ENCODE measurements around the gene APOL3.
"Not testable (repeated sequence)": the region's sequence is repeated elsewhere in the genome, so short reads cannot be mapped to it uniquely, and the experiment has no call there.

The APOL3 gene

GRCh38 chr22:36161793-36162126, 1.2 kb upstream of the APOL3 start:
- not testable (repeated sequence) for H3K9me3 ChIP-seq (ENCODE audit: control insufficient read depth, insufficient read depth, low read length); H3K36me3 ChIP-seq (ENCODE audit: insufficient read depth, low read length); H3K9ac ChIP-seq (ENCODE audit: low read depth, low read length)
- H3K4me1 ChIP-seq (ENCODE audit: insufficient read depth, low read length) = peaks cover 13% of the 10 kb centered on the region

- Histone ChIP-seq H3K9ac (ENCODE audit: low read depth, low read length) (peak overlapping the region; percentile 26; the same call in 1 of the 2 replicates), H3K9me3 (ENCODE audit: control insufficient read depth, insufficient read depth, low read length) (no peaks in the 10 kb centered on the region), H3K4me1 (ENCODE audit: insufficient read depth, low read length) (peaks cover 16% of the 10 kb centered on the region), H3K36me3 (ENCODE audit: insufficient read depth, low read length) (no peaks in the 10 kb centered on the region; the same call in 1 of the 2 replicates)
Measured at GRCh38 chr22:36156515-36157419, 3.8 kb downstream of the APOL3 start.

DNA sequence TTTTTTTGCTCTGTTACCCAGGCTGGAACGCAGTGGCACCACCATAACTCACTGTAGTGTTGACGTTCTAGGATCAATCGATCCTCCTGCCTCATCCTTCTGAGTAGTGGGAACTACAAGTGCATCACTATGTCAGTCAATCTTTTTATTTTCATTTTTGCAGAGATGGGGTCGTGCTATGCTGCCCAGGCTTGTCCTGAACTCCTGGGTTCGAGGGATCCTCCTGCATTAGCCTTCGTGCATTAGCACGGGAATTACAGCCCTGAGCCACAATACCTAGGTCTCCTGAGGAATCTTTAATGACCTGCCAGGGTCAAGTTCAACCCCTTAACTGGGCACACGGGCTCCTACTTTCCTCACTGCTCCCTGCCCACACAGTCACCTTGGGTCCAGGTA, 4.4 kb downstream of the APOL3 start:
- Histone ChIP-seq H3K36me3 (ENCODE audit: insufficient read depth, low read length) (no peaks in the 10 kb centered on the region; the same call in 1 of the 2 replicates), H3K4me1 (ENCODE audit: insufficient read depth, low read length) (peaks cover 16% of the 10 kb centered on the region), H3K9ac (ENCODE audit: low read depth, low read length) (no peak overlapping the region), H3K9me3 (ENCODE audit: control insufficient read depth, insufficient read depth, low read length) (no peaks in the 10 kb centered on the region)

GRCh38 chr22:36155702-36156101, 4.9 kb downstream of the APOL3 start:
- Histone ChIP-seq H3K4me1 (ENCODE audit: insufficient read depth, low read length) (peaks cover 16% of the 10 kb centered on the region), H3K9ac (ENCODE audit: low read depth, low read length) (no peak overlapping the region), H3K9me3 (ENCODE audit: control insufficient read depth, insufficient read depth, low read length) (no peaks in the 10 kb centered on the region), H3K36me3 (ENCODE audit: insufficient read depth, low read length) (no peaks in the 10 kb centered on the region; the same call in 1 of the 2 replicates)

- Histone ChIP-seq H3K9me3 (ENCODE audit: control insufficient read depth, insufficient read depth, low read length) (no peaks in the 10 kb centered on the region), H3K36me3 (ENCODE audit: insufficient read depth, low read length) (no peaks in the 10 kb centered on the region; the same call in 1 of the 2 replicates), H3K9ac (ENCODE audit: low read depth, low read length) (no peak overlapping the region), H3K4me1 (ENCODE audit: insufficient read depth, low read length) (peaks cover 16% of the 10 kb centered on the region)
Measured at GRCh38 chr22:36154423-36154945, 6.1 kb downstream of the APOL3 start.

DNA sequence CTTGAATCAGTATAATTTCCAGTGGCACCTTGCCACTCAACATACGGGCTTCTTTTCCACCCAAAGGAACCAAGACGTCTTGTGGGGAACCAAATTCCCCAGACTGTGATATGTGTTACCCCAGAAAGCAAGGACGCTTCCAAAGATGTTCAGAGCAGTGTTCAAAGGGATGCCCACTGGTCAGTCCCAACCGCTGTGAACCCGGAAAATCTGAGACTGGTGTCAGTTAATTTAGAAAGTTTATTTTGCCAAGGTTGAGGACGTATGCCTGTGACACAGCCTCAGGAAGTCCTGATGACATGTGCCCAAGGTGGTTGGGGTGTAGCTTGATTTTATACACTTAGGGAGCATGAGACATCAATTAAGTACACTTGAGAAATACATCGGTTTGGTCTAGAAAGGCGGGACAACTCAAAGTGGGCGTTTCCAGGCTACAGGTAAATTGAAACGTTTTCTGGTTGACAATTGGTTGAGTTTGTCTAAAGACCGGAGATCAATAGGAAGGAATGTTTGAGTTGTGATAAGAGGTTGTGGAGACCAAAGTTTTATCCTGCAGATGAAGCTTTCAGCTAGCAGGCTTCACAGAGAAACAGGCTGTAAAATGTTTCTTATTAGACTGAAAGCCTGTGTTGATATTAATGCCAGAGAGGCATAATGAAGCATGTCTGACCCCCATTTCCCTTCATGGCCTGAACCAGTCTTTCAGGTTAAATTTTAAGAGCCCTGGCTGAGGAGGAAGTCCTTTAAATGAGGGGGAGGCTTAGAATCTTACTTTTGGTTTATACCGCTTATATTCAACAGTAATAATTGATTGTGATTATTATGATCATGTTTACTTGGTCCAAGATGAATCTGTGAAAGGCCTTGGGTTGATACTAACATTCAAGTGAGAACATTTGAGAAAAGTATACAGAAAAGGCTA, 6.8 kb downstream of the APOL3 start:
- Histone ChIP-seq H3K9me3 (ENCODE audit: control insufficient read depth, insufficient read depth, low read length) (no peaks in the 10 kb centered on the region), H3K4me1 (ENCODE audit: insufficient read depth, low read length) (peaks cover 11% of the 10 kb centered on the region), H3K9ac (ENCODE audit: low read depth, low read length) (no peak overlapping the region), H3K36me3 (ENCODE audit: insufficient read depth, low read length) (no peaks in the 10 kb centered on the region; the same call in 1 of the 2 replicates)

DNA sequence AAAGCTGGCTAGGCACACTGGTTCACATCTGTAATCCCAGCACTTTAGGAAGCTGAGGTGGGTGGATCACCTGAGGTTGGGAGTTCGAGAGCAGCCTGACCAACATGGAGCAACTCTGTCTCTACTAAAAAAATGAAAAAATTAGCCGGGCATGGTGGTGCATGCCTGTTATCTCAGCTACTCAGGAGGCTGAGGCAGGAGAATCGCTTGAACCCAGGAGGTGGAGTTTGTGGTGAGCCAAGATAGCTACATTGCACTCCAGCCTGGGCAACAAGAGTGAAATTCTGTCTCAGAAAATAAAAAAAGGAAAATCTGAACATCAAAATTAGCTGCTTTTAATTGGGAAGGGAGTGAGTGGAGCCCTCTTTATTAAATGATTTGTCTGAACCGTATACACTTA, 7.7 kb downstream of the APOL3 start:
- H3K4me1 ChIP-seq (ENCODE audit: insufficient read depth, low read length); H3K36me3 ChIP-seq (ENCODE audit: insufficient read depth, low read length); H3K9ac ChIP-seq (ENCODE audit: low read depth, low read length); H3K9me3 ChIP-seq (ENCODE audit: control insufficient read depth, insufficient read depth, low read length): not testable (repeated sequence)

DNA sequence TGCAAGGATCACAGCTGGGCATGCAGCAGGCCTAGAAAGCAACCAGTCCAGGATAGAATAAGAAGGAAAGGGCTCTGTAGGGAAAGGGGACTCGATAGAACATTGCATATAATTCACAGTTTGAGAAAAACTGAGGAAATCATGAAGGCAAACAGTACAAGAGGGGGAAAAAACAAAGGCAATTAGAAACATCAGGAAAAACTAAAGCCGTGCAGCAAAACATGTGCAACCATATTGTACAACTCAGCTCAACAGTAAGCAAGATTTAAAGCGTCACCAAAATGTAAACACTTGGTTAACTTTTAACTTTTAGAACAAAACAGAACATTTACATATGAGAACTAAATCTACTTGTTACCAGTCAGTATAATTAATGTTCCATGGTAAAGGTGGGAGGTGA, 8.5 kb downstream of the APOL3 start:
- no peaks in the 10 kb centered on the region for H3K9me3 ChIP-seq (ENCODE audit: control insufficient read depth, insufficient read depth, low read length)
- no peak overlapping the region for H3K9ac ChIP-seq (ENCODE audit: low read depth, low read length)
- peaks cover 5% of the 10 kb centered on the region for H3K4me1 ChIP-seq (ENCODE audit: insufficient read depth, low read length)
- H3K36me3 ChIP-seq (ENCODE audit: insufficient read depth, low read length) = no peaks in the 10 kb centered on the region; the same call in 1 of the 2 replicates

DNA sequence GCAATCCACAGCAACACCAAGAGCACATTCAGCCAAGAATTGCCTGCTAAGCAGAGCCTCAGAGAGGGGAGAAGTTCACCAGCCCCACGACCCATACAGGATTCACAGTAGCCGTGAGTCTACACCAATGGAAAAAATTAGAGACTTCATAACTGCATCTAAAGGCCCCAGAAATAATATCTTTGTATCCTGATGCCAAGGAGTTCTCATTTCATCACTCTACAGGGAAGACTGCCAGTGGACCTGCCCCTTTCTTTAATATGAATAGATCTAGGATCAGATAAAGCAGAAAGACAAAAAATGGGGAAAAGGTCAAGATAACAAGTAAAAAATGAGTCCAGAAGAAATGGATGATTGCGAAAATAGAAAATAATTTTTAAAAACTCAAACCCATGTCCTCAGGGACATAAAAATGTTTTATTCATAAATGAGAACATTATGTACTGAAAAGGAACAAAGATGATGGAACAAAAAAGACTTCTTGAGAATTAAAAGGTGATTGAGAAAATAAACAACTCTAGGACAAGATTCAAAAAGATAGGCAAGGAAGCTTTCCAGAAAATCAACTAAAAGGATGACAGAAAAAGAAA, 9.5 kb downstream of the APOL3 start:
- Histone ChIP-seq H3K9ac (ENCODE audit: low read depth, low read length) (no peak overlapping the region), H3K36me3 (ENCODE audit: insufficient read depth, low read length) (no peaks in the 10 kb centered on the region; the same call in 1 of the 2 replicates), H3K4me1 (ENCODE audit: insufficient read depth, low read length) (peaks cover 2% of the 10 kb centered on the region; the same call in 1 of the 2 replicates), H3K9me3 (ENCODE audit: control insufficient read depth, insufficient read depth, low read length) (no peaks in the 10 kb centered on the region)

GRCh38 chr22:36149441-36149840, 11.1 kb downstream of the APOL3 start:
- no peaks in the 10 kb centered on the region for H3K9me3 ChIP-seq (ENCODE audit: control insufficient read depth, insufficient read depth, low read length)
- peaks cover 6% of the 10 kb centered on the region; the same call in 1 of the 2 replicates for H3K4me1 ChIP-seq (ENCODE audit: insufficient read depth, low read length)
- H3K9ac ChIP-seq (ENCODE audit: low read depth, low read length) = no peak overlapping the region
- H3K36me3 ChIP-seq (ENCODE audit: insufficient read depth, low read length) = no peaks in the 10 kb centered on the region; the same call in 1 of the 2 replicates

DNA sequence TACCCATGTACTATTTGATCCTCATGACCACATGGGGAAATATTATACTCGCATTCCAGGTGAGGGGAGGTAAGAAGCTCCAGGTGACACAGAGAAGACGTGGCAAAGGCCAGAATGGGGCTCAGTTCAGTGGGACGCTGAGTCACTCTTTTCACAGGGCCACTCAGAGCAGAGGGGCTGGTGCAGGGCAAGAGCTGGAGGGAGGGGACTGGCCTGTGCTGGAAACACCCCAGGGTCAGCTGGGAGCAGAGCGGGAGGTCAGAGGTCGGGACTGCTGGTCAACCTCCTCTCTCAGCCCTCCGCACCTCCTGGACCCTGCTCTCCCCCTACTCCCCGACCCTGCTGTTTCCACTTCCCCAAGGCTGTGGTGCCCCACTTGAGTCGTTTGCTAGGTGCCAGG, 12.1 kb downstream of the APOL3 start:
- Histone ChIP-seq H3K4me1 (ENCODE audit: insufficient read depth, low read length) (peaks cover 6% of the 10 kb centered on the region; the same call in 1 of the 2 replicates), H3K36me3 (ENCODE audit: insufficient read depth, low read length) (no peaks in the 10 kb centered on the region; the same call in 1 of the 2 replicates), H3K9me3 (ENCODE audit: control insufficient read depth, insufficient read depth, low read length) (no peaks in the 10 kb centered on the region), H3K9ac (ENCODE audit: low read depth, low read length) (no peak overlapping the region)

DNA sequence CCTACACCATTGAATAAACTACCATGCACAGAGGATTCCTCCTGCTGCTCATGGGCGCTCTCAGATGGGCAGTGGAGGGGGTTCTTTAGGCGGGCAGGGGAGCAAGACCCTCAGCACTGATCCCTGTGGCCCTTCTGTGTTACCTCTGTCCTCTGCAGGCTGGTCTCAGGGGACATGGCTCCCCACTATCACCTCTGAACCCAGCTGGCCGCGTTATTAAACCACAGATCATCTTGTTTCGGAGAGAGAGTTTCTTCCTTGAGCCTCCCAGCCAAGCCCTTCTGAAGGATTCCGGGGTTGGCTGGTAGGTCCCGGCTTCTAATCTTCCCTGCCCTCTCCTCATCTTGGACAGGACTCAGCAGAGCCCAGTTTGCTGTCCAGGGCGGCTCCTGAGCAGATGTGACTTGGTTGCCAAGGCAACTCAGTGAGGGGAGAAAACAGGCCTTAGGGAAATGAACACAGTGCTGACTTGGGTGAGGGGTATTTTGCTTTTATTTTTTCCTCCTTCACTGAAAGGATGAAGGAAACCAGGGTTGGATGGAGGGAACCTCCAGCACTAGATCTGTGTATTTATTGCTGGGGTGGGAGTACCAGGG, 13.3 kb downstream of the APOL3 start:
- no peak overlapping the region for H3K9ac ChIP-seq (ENCODE audit: low read depth, low read length)
- H3K4me1 ChIP-seq (ENCODE audit: insufficient read depth, low read length) = peaks cover 6% of the 10 kb centered on the region; the same call in 1 of the 2 replicates
- no peaks in the 10 kb centered on the region; the same call in 1 of the 2 replicates for H3K36me3 ChIP-seq (ENCODE audit: insufficient read depth, low read length)
- H3K9me3 ChIP-seq (ENCODE audit: control insufficient read depth, insufficient read depth, low read length) = no peaks in the 10 kb centered on the region

- peaks cover 8% of the 10 kb centered on the region; the same call in 1 of the 2 replicates for H3K4me1 ChIP-seq (ENCODE audit: insufficient read depth, low read length)
- H3K9ac ChIP-seq (ENCODE audit: low read depth, low read length) = no peak overlapping the region
- H3K36me3 ChIP-seq (ENCODE audit: insufficient read depth, low read length) = no peaks in the 10 kb centered on the region
- H3K9me3 ChIP-seq (ENCODE audit: control insufficient read depth, insufficient read depth, low read length) = no peaks in the 10 kb centered on the region
Measured at GRCh38 chr22:36145881-36146280, 14.7 kb downstream of the APOL3 start.
